Coronary artery (tissue), 2 donors: ENCODE results near the gene TRHDE.

Source experiments
- DNase-seq: peaks from one replicate; pipeline ENCODE4 v3.0.0-alpha.2; 2017; ENCODE audit warnings: low spot score
- H3K27ac ChIP-seq, 2 donors: fragments of 200-600 bp; sonication (generic); one replicate each; pipeline ENCODE4 v1.5.1; 2016 to 2019
- H3K4me3 ChIP-seq: fragments of 200-600 bp; sonication (generic); 2 replicates; pipeline ENCODE4 v1.5.1; 2016; ENCODE audit warnings: mild to moderate bottlenecking, moderate library complexity
- TF ChIP-seq, protein P1 (sequence below): fragments of 200-600 bp; sonication (generic); IDR thresholded peaks from one replicate; pipeline ENCODE4 v1.5.1; 2019; ENCODE audit warnings: antibody characterized with exemption

Gene TRHDE

DNA sequence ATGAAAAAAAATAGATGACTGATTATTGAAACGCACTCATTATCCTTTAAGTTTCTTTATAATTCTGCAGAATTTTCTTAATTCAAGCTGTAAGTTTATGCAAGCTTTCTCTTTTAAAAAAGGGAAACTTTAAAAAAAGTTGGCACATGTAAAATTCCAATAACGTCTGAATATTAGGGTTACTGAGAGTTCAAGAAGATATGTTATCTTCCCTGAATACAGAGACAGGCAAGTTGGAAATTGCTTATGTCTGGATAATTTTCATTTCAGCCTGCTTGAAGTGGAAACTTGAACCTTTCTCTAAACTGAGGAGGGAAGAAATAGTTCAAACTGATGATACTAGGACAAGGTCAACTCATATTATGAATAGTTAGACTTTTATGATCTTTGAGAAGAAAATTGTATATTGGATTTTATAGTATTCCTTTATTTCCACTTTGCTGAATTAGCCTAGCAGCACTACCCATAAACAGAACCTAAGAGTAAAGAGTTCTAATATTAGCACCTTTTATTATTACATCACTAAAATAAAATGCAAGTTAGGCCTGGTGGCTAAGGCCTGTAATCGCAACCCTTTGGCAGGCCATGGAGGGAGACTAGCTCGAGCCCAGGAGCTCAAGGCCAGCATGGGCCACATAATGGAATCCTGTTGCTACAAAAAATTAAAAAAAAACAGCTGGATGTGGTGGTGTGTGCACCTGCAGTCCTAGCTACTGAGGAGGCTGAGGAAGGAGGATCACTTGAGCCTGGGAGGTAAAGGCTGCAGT lies 288.0 kb downstream of the TRHDE start:
- TF ChIP-seq, protein P1, sequence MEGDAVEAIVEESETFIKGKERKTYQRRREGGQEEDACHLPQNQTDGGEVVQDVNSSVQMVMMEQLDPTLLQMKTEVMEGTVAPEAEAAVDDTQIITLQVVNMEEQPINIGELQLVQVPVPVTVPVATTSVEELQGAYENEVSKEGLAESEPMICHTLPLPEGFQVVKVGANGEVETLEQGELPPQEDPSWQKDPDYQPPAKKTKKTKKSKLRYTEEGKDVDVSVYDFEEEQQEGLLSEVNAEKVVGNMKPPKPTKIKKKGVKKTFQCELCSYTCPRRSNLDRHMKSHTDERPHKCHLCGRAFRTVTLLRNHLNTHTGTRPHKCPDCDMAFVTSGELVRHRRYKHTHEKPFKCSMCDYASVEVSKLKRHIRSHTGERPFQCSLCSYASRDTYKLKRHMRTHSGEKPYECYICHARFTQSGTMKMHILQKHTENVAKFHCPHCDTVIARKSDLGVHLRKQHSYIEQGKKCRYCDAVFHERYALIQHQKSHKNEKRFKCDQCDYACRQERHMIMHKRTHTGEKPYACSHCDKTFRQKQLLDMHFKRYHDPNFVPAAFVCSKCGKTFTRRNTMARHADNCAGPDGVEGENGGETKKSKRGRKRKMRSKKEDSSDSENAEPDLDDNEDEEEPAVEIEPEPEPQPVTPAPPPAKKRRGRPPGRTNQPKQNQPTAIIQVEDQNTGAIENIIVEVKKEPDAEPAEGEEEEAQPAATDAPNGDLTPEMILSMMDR = no peak
- H3K27ac ChIP-seq = no peak overlapping the region
- H3K4me3 ChIP-seq = no peak overlapping the region
- DNase-seq = no peak

DNA sequence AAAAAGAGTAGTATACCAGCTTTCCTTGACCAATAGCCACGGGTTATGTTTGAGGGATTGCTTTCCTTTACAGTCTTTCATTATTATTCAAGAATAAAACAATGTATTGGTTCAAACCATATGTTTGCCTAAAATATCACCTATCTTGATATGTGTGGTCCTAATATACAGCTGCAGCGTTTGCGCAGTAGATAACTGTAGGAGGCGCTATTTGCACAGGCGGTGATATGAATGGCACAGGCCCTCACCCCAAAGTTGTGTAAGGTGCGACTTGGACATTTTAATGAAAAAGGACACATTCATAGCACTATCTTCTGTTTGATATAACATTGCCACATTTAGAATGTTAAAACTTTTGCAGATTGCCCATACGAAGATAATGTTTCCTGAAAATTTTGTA lies 298.4 kb downstream of the TRHDE start:
- TF ChIP-seq, protein P1 = no peak
- Histone ChIP-seq H3K27ac (no peak overlapping the region), H3K4me3 (no peak overlapping the region)
- DNase-seq = no peak

DNA sequence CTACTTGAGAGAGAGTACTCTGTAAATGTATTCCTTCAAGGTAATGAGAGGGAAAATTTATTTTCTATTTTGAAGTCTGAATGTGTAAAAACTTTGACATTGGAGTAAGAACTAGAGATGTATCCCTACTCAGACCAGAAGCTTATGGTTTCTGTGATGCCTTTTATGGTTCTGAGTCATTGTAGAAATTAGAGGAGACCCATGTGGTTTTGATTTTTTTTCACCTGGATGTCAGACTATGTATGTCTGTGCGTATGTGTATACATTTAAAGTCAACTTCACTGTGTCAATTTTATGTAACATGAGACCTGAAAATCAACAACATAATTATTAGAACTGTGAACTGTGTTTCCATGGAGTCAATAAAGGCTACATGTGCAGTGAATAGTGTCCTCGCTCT lies 302.0 kb downstream of the TRHDE start:
- Histone ChIP-seq H3K4me3 (no peak overlapping the region), H3K27ac (no peak overlapping the region)
- DNase-seq = no peak
- TF ChIP-seq, protein P1 = no peak

DNA sequence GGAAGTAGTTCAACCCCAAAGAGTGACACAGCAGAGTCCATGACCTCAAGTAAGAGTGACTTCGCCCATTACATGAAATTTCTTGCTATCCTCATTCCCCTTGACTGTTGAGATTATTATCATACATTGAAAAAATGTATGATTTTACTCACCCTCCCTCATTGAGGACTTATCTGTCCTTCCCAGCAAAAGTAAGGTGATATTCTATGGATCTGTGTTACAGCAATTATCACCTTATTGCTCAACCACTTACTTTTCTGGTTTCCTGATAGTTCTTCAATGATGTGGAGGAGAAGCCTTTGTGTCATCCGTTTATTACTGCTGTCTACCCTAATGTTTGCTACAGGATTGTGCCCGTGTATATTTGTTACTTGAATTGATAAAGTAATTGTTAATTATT lies 306.2 kb downstream of the TRHDE start:
- TF ChIP-seq, protein P1 = no peak
- Histone ChIP-seq H3K27ac (no peak overlapping the region), H3K4me3 (no peak overlapping the region)
- no peak for DNase-seq

DNA sequence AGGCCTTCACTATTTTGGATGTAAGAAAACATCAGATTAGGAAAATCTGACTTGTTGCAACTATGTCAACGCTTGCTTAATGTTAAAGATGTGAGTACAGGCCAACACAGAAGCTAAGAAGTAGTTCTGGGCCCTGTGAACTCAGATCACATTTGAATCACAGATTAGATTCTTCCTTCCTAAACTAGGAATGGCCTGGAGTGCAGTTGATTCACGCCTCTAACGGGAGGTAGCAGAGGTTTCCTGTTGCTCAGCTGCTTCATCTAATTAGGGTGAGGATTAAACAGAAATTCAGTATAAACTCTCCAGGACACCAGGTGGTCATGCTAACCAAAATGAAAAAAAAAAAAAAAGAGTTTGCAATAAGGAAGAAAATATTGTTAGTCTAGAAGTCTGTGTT lies 314.3 kb downstream of the TRHDE start:
- no peak overlapping the region for H3K4me3 ChIP-seq
- DNase-seq = no peak
- TF ChIP-seq, protein P1 = no peak
- H3K27ac ChIP-seq = no peak overlapping the region

DNA sequence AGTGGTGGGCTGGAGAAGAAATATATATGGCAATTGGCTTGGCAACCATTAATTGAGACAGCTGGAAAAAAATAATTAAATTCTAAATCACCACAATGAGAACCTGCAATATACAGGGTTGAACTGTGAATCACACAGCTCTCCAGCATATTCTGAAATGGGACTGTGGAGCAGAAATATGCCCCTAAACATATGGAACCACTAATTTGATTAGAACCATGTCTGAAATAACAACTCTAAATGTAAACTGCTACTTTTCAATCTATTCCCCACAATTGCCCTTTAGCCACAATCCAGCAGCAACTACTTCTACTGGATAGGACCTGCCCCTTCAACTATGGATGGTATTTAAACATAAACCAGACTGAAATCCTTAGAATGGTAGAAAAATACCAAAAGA lies 330.4 kb downstream of the TRHDE start:
- TF ChIP-seq, protein P1 = no peak

DNA sequence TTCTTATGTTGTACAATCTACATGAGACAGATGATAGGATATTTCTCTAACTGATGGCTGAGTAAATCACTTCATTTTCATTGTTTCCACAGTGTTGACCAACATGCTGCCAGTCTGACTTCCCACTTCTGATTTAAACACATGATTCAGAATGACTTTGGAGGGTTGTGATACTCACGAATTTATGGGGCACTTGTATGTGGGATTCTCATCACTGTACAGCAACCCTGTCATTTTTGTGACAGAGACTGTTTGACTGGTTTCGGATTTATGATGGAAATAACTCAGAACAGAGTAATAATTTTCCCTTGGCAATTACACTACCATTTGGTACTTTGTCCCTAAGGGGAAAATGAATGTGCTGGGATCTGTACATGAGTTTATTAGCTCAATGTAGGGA lies 333.8 kb downstream of the TRHDE start:
- Histone ChIP-seq H3K4me3 (no peak overlapping the region), H3K27ac (no peak overlapping the region)
- TF ChIP-seq, protein P1 = no peak
- no peak for DNase-seq

More for the DNA sequence above, 330.4 kb downstream of the TRHDE start:
- Histone ChIP-seq H3K27ac (no peak overlapping the region), H3K4me3 (no peak overlapping the region)
- no peak for DNase-seq
